T-cell (primary cell): ENCODE measurements around the gene DCLRE1B. TPM values are rescaled to one million over a fixed set of nuclear protein-coding genes. Genes with fewer than 3 reads are reported as not detected.

Experiments used
- ATAC-seq, 4 experiments: fragments of 200-7000 bp in 3 of 4; fragments of 150-1000 bp in 1 of 4; cut with Tn5 transposase; replicated peaks in 1 of 4; 1 replicate in 3 of 4; 2 replicates in 1 of 4; pipeline ENCODE4 v1.10.0; 2021; ENCODE audit warnings: moderate library complexity in 3 of 4, mild to moderate bottlenecking in 2 of 4, moderate number of reproducible peaks in 1 of 4
- CTCF ChIA-PET, 2 donors: fragments of 300-600 bp; sonication (Branson Sonifier 250); formaldehyde crosslinking; loops; one replicate each; lab custom pipeline; 2022; ENCODE audit warnings: antibody characterized with exemption in 2 of 2; lab: Charles Lee
- POLR2A ChIA-PET, 2 donors: fragments of 300-600 bp; sonication (Branson Sonifier 250); formaldehyde crosslinking; loops; one replicate each; lab custom pipeline; 2022; ENCODE audit warnings: antibody characterized with exemption in 2 of 2; lab: Charles Lee
- DNase-seq, 35 experiments: peaks; one replicate each; pipeline versions ENCODE4 v3.0.0 to v3.0.0-alpha.2; 2013 to 2023
- H3K27ac ChIP-seq: one replicate; pipeline ENCODE4 v1.5.1; 2013; ENCODE audit warnings: low read length
- H3K27me3 ChIP-seq, 2 experiments: replicated peaks in 1 of 2; 1 replicate in 1 of 2; 2 replicates in 1 of 2; pipeline versions ENCODE4 v1.6.1 to v1.7.0; 2013; ENCODE audit warnings: low read length in 1 of 2, mixed read lengths in 1 of 2; ENCODE audit not compliant: control insufficient read depth in 2 of 2, insufficient read depth in 2 of 2; ENCODE audit errors: extremely low read depth in 1 of 2
- H3K36me3 ChIP-seq, 2 donors: 1 replicate in 1 of 2; 2 replicates in 1 of 2; pipeline versions ENCODE4 v1.6.1 to v1.7.0; 2013; ENCODE audit warnings: low read length in 1 of 2; ENCODE audit not compliant: control insufficient read depth in 2 of 2, insufficient read depth in 1 of 2; ENCODE audit errors: extremely low read depth in 1 of 2
- H3K4me1 ChIP-seq, 2 experiments: 1 replicate in 1 of 2; 2 replicates in 1 of 2; pipeline versions ENCODE4 v1.6.1 to v1.7.0; 2013; ENCODE audit warnings: low read length in 2 of 2, mixed read lengths in 1 of 2; ENCODE audit not compliant: insufficient read depth in 2 of 2, control insufficient read depth in 1 of 2; ENCODE audit errors: extremely low read depth in 1 of 2
- H3K4me3 ChIP-seq, 2 donors: 1 replicate in 1 of 2; 2 replicates in 1 of 2; pipeline versions ENCODE4 v1.5.1 to v1.7.0; 2013; ENCODE audit warnings: mild to moderate bottlenecking in 2 of 2, low read length in 1 of 2, moderate library complexity in 1 of 2; ENCODE audit not compliant: control insufficient read depth in 1 of 2; ENCODE audit errors: extremely low read depth in 1 of 2
- H3K9me3 ChIP-seq: 2 replicates; pipeline ENCODE4 v1.7.0; 2013
- H3K27ac Mint-ChIP-seq, 2 donors: one replicate each; pipeline ENCODE4 v1.8.0; 2020 to 2021; ENCODE audit warnings: mild to moderate bottlenecking in 2 of 2, mixed read lengths in 2 of 2
- H3K27me3 Mint-ChIP-seq, 2 donors: one replicate each; pipeline ENCODE4 v1.8.0; 2021 to 2022; ENCODE audit warnings: mixed read lengths in 2 of 2
- H3K36me3 Mint-ChIP-seq: one replicate; pipeline ENCODE4 v1.8.0; 2021; ENCODE audit warnings: mixed read lengths
- H3K4me1 Mint-ChIP-seq, 3 donors: one replicate each; pipeline ENCODE4 v1.8.0; 2020 to 2022; ENCODE audit warnings: mixed read lengths in 3 of 3, mild to moderate bottlenecking in 1 of 3
- H3K4me3 Mint-ChIP-seq, 3 donors: one replicate each; pipeline ENCODE4 v1.8.0; 2020 to 2022; ENCODE audit warnings: mild to moderate bottlenecking in 3 of 3, mixed read lengths in 3 of 3, moderate library complexity in 3 of 3
- H3K9me3 Mint-ChIP-seq, 3 donors: one replicate each; pipeline ENCODE4 v1.8.0; 2020 to 2022; ENCODE audit warnings: mixed read lengths in 3 of 3
- WGBS: methylation state at CpG from one replicate; pipeline ENCODE4 v1.1.5; 2013; ENCODE audit warnings: missing lambda C conversion rate; ENCODE audit not compliant: insufficient coverage; 5-methylcytosine and 5-hydroxymethylcytosine counted together
- total RNA-seq, 35 experiments: library from RNA in 6 of 35; stranded (reverse) in 6 of 35; fragments of 120-200 nt in 1 of 35; gene quantifications; one replicate each; pipeline versions ENCODE4 v1.2.1 to v1.2.4 and lab custom pipeline; 2013 to 2026

Gene DCLRE1B
- total RNA-seq, 5 donors from 2014 or later (not counting 1 experiment from before 2014, with no cell fraction given): 5.6 to 6.1 (median 5.9) TPM

DNA sequence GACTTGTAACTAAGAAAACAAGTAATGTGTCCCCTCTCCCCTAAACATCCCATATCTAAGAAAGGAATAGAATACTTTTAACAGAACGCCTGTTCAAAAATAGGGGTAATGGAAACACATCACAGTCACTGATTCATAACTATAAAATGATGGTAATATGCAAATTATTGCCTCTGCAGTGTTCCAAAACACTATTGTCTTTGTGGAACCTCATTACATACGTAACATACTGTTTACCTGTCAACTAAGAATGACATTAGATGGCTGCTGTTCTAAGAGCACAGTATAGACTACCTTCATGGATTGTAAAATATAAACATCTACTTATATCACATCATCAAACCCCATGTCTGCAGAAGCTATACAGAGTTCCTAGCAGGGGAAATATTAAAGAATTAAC is 14.3 kb upstream of the DCLRE1B start:
- no peak overlapping the region for H3K27ac ChIP-seq
- no peaks in the 10 kb centered on the region for H3K27me3 ChIP-seq
- H3K27me3 Mint-ChIP-seq: no peaks in the 10 kb centered on the region
- H3K4me3 Mint-ChIP-seq: no peak overlapping the region
- peaks cover 14% of the 10 kb centered on the region for H3K36me3 Mint-ChIP-seq
- H3K4me3 ChIP-seq: no peak overlapping the region
- H3K4me1 Mint-ChIP-seq: peaks cover 19 to 30% (median 29%) of the 10 kb centered on the region in 3 donors
- ChIA-PET CTCF (interaction anchor here in 1 of 2 donors (0.6 to 1.7 kb wide), 5 partner anchors 13 to 187 kb away, joined by 3 to 6 read pairs (median 5); partner anchors contain the start of genes AP4B1 and OLFML3), POLR2A (interaction anchor here in 1 of 2 donors (0.5 kb wide), 1 partner anchor 40 kb away, joined by 3 read pairs; no protein-coding TSS in a partner anchor)
- DNase-seq (no peak), ATAC-seq (no peak)
- peaks cover 2 to 6% of the 10 kb centered on the region in 2 experiments for H3K4me1 ChIP-seq
- no CpG with 5 or more reads among the region's 2 CpGs for WGBS
- H3K9me3 ChIP-seq: no peaks in the 10 kb centered on the region
- peaks cover 12 to 16% of the 10 kb centered on the region in 2 donors for H3K36me3 ChIP-seq
- peak overlapping the region in 1 of 2 donors; percentile 3 for H3K27ac Mint-ChIP-seq
- no peaks in the 10 kb centered on the region for H3K9me3 Mint-ChIP-seq

GRCh38 chr1:113891631-113892220 is 13.4 kb upstream of the DCLRE1B start:
- peaks cover 2 to 5% of the 10 kb centered on the region in 2 experiments for H3K4me1 ChIP-seq
- no peaks in the 10 kb centered on the region for H3K9me3 Mint-ChIP-seq
- no peaks in the 10 kb centered on the region for H3K27me3 Mint-ChIP-seq
- CTCF ChIA-PET: interaction anchor here (0.7 to 1.3 kb wide), 3 partner anchors 13 to 135 kb away, joined by 3 to 4 read pairs (median 3); no protein-coding TSS in a partner anchor
- POLR2A ChIA-PET: interaction anchor here (0.5 to 0.7 kb wide), 2 partner anchors 16 to 39 kb away, joined by 3 to 12 read pairs; no protein-coding TSS in a partner anchor
- 95% methylated on average over 8 of the region's 11 CpGs for WGBS
- no peak overlapping the region for H3K4me3 ChIP-seq
- H3K4me1 Mint-ChIP-seq: peaks cover 13 to 24% (median 22%) of the 10 kb centered on the region in 3 donors
- H3K4me3 Mint-ChIP-seq: no peak overlapping the region
- H3K9me3 ChIP-seq: no peaks in the 10 kb centered on the region
- H3K27me3 ChIP-seq: no peaks in the 10 kb centered on the region
- peaks cover 12 to 25% of the 10 kb centered on the region in 2 donors for H3K36me3 ChIP-seq
- DNase-seq (no peak), ATAC-seq (no peak)
- H3K27ac ChIP-seq: no peak overlapping the region
- peak overlapping the region in 1 of 2 donors; percentile 39 for H3K27ac Mint-ChIP-seq
- peaks cover 23% of the 10 kb centered on the region for H3K36me3 Mint-ChIP-seq

DNA sequence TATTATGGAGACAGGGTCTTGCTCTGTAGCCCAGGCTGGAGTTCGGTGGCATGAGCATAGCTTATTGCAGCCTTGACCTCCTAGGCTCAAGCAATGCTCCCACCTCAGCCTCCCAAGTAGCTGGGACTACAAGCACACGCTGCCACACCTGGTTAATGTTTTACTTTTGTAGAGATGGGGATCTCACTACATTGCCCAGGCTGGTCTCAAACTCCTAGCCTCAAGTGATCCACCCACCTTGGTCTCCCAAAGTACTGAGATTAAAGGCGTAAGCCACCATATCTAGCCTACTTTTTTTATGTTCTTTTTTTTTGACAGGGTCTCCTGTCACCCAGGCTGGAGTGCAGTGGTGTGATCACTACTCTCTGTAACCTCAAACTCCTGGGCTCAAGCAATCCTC is 11.9 kb upstream of the DCLRE1B start:
- CTCF ChIA-PET: interaction anchor here in 1 of 2 donors (0.6 to 0.7 kb wide), 3 partner anchors 51 to 90 kb away, joined by 3 to 7 read pairs (median 4); no protein-coding TSS in a partner anchor
- no peak overlapping the region for H3K27ac ChIP-seq
- Mint-ChIP-seq H3K9me3 (no peaks in the 10 kb centered on the region), H3K36me3 (peaks cover 35% of the 10 kb centered on the region), H3K27ac (peak overlapping the region in 1 of 2 donors; percentile 18), H3K27me3 (no peaks in the 10 kb centered on the region), H3K4me1 (peaks cover 6 to 16% (median 14%) of the 10 kb centered on the region in 3 donors), H3K4me3 (no peak overlapping the region)
- no peak overlapping the region for H3K4me3 ChIP-seq
- no peaks in the 10 kb centered on the region for H3K9me3 ChIP-seq
- POLR2A ChIA-PET: interaction anchor here in 1 of 2 donors (0.6 kb wide), 1 partner anchor 55 kb away, joined by 9 read pairs; no protein-coding TSS in a partner anchor
- WGBS: no CpG with 5 or more reads among the region's 3 CpGs
- ATAC-seq: no peak
- no peak for DNase-seq
- H3K36me3 ChIP-seq: peaks cover 12 to 39% of the 10 kb centered on the region in 2 donors
- H3K27me3 ChIP-seq: no peaks in the 10 kb centered on the region
- no peaks in the 10 kb centered on the region for H3K4me1 ChIP-seq

DNA sequence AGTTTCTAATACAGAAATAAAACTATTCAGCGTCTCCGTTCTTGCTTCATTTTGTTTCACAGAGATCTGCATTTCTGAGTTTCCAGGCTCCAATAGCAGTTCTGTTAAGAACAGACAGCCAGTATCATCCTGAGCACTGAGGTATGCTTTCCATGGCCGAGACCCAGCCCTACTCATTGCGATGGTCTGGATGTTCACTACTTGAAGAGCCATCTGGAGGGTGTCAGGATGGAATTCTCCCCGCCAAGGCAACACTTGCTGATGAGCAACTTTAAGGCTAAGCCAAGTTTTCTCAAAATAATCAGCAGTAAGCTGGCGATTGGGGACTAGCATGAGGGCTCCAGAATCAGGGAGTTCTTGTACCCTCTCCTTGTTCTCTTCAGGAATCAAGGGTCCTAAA is 10.0 kb upstream of the DCLRE1B start:
- Histone ChIP-seq H3K36me3 (peaks cover 9 to 54% of the 10 kb centered on the region in 2 donors), H3K4me3 (no peak overlapping the region), H3K27ac (no peak overlapping the region), H3K27me3 (no peaks in the 10 kb centered on the region), H3K4me1 (no peaks in the 10 kb centered on the region), H3K9me3 (no peaks in the 10 kb centered on the region)
- Mint-ChIP-seq H3K4me3 (no peak overlapping the region), H3K36me3 (peaks cover 52% of the 10 kb centered on the region), H3K27me3 (no peaks in the 10 kb centered on the region), H3K9me3 (no peaks in the 10 kb centered on the region), H3K27ac (peak overlapping the region in 1 of 2 donors; percentile 45), H3K4me1 (peaks cover 24 to 28% (median 27%) of the 10 kb centered on the region in 3 donors)
- POLR2A ChIA-PET: interaction anchor here (1.2 to 1.7 kb wide), 2 partner anchors 9 kb away, joined by 3 to 8 read pairs; partner anchors contain the start of gene AP4B1 (in 1 of the 2)
- ATAC-seq (no peak), DNase-seq (no peak)
- CTCF ChIA-PET: no interaction called here
- WGBS: 100% methylated on average over 5 of the region's 6 CpGs

- Mint-ChIP-seq H3K4me1 (peaks cover 31 to 32% (median 31%) of the 10 kb centered on the region in 3 donors), H3K27me3 (no peaks in the 10 kb centered on the region), H3K27ac (no peak overlapping the region), H3K4me3 (no peak overlapping the region), H3K36me3 (peaks cover 61% of the 10 kb centered on the region), H3K9me3 (no peaks in the 10 kb centered on the region)
- 85% methylated on average over 2 of the region's 8 CpGs for WGBS
- ChIA-PET CTCF (interaction anchor here in 1 of 2 donors (0.5 to 0.6 kb wide), 2 partner anchors 10 to 13 kb away, joined by 3 to 4 read pairs; no protein-coding TSS in a partner anchor), POLR2A (interaction anchor here in 1 of 2 donors (1.7 kb wide), 1 partner anchor 8 kb away, joined by 8 read pairs; the partner anchor contains the start of gene AP4B1)
- DNase-seq (no peak), ATAC-seq (no peak)
- no peak overlapping the region for H3K4me3 ChIP-seq
- no peaks in the 10 kb centered on the region for H3K4me1 ChIP-seq
- no peak overlapping the region for H3K27ac ChIP-seq
- H3K27me3 ChIP-seq: no peaks in the 10 kb centered on the region
- peaks cover 9 to 61% of the 10 kb centered on the region in 2 donors for H3K36me3 ChIP-seq
- H3K9me3 ChIP-seq: no peaks in the 10 kb centered on the region
These were observed 9.2 kb upstream of the DCLRE1B start for GRCh38 chr1:113895961-113896360.

DNA sequence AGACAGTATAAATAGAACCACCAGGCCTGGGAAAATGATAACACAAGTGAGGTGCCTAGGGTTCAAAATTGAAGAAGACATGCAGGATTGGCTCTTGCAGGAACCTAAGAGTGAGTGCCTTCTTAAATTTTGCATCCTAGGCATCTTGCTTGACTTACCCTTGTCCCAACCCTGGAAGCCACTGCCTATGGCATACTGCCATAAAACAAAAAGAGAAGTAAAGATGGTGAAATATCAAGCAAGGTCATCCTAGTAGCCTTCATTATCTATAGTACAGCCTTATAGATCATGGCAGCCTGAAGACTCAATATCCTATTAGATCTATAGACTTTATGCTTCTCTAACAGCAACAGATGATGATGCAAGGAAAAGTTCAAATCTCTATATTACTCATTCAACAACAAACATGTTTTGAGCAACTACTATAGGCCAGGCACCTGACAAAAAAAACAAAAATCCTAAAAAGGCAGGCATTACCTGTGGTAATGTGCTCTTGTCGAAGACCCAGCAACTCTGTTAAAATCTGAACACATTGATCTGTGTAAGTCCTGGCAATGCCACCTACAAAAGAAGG is 6.8 kb upstream of the DCLRE1B start:
- peak overlapping the region; percentile 63 to 83 for H3K27ac Mint-ChIP-seq

More for the DNA sequence above, 6.8 kb upstream of the DCLRE1B start:
- no peaks in the 10 kb centered on the region for H3K9me3 ChIP-seq
- POLR2A ChIA-PET: interaction anchor here in 1 of 2 donors (0.7 kb wide), 1 partner anchor 11 kb away, joined by 4 read pairs; no protein-coding TSS in a partner anchor
- Mint-ChIP-seq H3K4me3 (no peak overlapping the region), H3K4me1 (peaks cover 54 to 55% (median 55%) of the 10 kb centered on the region in 3 donors), H3K36me3 (peaks cover 80% of the 10 kb centered on the region), H3K9me3 (no peaks in the 10 kb centered on the region), H3K27me3 (no peaks in the 10 kb centered on the region)
- H3K36me3 ChIP-seq: peaks cover 6 to 73% of the 10 kb centered on the region in 2 donors
- ATAC-seq: no peak
- no peak overlapping the region for H3K27ac ChIP-seq
- H3K4me3 ChIP-seq: no peak overlapping the region
- DNase-seq: no peak
- H3K27me3 ChIP-seq: no peaks in the 10 kb centered on the region
- CTCF ChIA-PET: no interaction called here
- WGBS: no CpG with 5 or more reads among the region's 1 CpG
- H3K4me1 ChIP-seq: peaks cover 3 to 8% of the 10 kb centered on the region in 2 experiments
